ENCODE measurements around the gene NYAP2.

Gene NYAP2

GRCh38 chr2:225399504-225399903, at the start of gene NYAP2:
Gene NYAP2, plus strand, starts transcription at chr2:225399710. Its CDS starts 9,171 bp downstream, at chr2:225408881.
- no peak for DNase-seq

DNA sequence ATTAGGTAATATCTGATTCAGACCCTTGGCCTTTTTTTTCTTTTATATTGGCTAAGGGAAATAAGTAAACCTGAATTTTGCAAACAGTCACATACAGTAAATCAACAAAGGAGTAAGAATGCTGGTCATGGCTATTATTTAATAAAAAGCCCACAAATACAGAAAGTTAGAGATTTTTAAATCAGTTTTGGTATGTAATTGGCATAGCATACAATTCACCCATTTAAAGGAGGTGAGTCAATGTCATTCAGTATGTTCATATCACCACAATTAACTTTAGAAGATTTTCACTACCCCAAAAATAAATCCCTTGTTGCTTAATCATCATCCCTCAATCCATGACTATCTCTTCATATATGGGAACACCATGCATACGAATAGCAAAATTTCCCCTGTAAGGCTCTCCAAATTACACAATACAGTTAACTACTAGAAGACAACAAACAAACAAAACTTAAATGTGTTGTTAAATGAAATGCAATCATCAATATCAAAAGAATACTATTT, 45.9 kb upstream of the NYAP2 start:
- no peak for DNase-seq

- no peak for DNase-seq
Measured at GRCh38 chr2:225354281-225354774, 45.2 kb upstream of the NYAP2 start.

DNA sequence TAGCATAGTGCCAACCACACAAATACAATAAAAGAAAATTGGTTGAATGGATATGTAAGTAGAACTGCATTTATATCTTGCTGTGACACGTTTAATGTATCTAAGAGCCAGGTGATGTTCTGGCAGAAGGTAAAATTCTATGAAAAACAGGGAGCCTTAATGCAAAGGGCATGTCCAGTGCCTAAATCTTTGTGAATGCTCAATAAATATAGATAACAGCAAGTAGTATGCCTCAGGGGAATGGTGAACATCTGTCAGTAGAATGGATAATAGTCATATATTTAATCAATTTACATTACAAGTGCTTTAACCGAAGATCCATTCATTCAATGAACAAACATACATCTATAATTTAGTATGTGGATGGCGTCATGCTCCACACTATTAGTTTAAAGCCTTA, 43.7 kb upstream of the NYAP2 start:
- no peak for DNase-seq

DNA sequence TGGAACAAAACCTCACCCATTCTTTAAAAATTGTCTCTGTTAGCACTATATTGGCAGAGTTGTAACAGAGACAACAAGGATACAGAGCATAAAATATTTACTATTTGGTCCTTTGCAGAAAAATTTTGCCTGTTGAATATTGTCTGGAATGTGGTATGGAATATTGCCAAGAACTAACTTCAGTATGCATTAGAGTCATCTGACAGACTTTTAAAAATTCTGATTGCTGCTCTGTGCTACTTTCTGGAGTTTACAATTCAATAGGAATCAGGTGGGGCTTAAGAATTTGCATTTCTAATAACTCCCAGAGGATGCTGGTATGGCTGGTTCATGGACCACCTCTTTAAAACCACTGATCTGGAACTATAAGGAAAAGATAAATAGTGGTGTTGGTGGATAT, 32.8 kb upstream of the NYAP2 start:
- DNase-seq = no peak

DNA sequence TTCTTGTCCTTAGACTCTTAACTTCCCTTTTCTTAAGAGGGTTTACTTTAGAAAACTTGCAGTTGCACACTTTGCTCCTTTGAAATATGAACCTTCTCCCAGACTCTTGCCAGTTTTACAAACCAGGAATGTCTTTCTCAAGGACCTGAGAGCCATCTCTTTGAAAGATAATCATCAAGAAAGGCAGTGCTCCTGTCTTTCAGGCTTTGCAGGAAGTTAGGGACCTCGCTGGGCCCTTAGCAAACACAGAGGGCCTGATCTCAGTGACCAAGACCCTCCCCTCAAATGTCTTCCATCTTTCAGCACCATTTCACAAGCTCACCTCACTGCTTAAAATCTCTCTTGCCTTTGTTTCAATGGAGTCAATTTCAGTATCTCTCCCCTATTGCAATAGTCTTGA, 32.0 kb upstream of the NYAP2 start:
- DNase-seq = no peak

- no peak for DNase-seq
Measured at GRCh38 chr2:225378984-225379383, 20.5 kb upstream of the NYAP2 start.

DNA sequence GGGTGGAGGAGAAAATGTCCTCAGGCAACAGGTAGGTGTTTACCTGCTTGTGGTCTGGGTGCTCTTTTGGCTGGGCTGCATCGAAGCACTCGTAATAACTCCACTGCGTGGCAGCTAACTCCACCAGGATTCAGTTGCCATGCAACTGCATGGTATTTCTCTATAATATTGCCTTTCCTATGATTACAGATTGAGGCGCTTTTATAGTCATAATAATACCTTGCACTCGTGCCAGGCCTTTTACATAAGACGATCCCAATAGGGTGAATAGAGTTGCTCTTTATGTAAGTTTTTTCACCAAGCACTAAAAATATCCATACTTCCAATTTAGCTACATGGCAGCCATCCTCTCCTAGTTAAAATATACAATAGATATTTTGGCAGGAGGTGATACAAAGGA, 19.7 kb upstream of the NYAP2 start:
- no peak for DNase-seq

GRCh38 chr2:225381609-225382008, 17.9 kb upstream of the NYAP2 start:
- no peak for DNase-seq

- DNase-seq = no peak
Measured at GRCh38 chr2:225398372-225398771, 1.1 kb upstream of the NYAP2 start.

- no peak for DNase-seq
Measured at GRCh38 chr2:225400060-225400511, 576 bp downstream of the NYAP2 start.

DNA sequence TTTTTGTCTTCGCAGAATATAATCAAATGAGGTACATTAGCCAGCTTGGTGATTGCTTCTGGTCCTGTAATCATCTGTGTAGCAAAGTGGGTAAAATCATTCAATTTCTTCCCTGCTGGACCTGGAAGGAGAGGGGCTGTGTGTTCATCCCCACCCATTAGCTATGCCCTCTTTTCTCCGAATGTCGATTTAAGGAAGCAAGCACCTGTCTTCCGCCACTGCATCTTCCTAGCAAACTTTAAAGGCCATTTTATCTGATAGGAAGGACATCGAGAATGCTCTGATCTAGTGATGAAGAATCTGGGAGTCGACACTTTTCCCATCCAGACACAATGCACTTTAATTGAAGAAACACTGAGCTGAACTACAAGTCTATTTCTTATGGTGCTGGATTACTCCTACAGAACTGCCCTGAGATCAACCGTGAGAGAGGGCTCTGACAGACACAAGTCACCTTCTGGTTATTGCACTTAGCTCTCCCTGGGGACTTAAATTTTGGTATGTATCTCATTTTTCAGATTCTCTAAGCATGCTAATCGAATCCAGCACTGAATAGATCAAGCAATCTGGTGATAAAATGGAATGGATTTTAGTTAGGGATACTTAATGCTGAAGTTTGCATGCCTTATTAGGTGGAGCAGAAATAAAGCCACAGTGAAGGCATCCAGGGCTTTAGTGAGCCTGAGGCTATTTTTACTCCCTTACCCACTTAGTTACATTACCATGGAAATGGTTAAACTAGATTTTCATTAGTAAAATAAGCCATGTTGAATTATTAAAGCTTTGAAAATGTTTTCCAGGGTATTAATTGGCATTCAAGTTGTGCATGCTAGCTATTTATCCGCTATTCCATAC, 1.3 kb downstream of the NYAP2 start:
- DNase-seq = no peak

DNA sequence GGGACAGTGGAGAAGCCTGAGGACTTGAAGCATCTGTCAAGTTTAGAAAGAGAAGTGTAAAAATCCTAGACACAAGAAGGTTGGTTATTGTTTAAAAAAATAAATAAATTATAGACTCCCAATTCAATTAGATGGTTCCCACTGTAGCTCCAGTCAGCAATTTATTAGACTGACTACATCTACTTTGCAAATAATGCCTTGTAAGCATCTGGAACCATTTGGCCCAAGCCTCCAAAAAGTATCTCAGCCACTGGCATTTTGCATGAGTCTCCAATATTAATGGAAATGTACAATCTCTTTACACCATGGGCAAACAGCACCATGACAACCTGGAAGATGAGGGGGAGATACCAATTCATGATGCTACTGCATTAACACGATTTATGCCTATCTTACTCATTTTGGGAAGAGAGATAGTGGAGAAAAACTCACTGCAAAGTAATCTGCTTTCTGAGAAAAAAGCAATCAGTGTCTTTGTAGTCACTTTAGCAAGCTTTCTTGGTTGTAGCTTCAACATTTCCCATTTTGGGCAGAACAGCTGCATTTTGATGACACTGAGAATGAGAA, 2.8 kb downstream of the NYAP2 start:
- no peak for DNase-seq

GRCh38 chr2:225411452-225411851, 11.9 kb downstream of the NYAP2 start:
- DNase-seq = no peak

GRCh38 chr2:225413786-225414185, 14.3 kb downstream of the NYAP2 start:
- DNase-seq = no peak

DNA sequence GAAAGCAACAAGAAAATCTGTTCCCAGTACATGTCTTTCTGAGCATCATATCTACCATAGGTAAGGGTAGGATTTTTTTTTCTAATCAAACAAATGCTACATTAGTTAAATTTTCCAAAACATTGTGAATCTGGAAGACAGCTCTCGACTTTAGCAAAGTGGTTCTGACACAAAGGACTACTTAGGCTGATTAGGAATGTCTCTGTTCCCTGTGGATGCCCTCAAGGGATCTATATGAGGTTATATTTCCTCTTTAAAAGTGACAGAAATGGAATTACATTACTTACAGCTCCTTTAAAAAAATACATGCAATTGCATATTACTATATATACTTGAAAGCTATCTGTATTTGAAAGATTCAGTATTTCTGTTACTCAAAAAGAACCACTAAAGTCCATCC, 15.4 kb downstream of the NYAP2 start:
- DNase-seq = no peak

GRCh38 chr2:225415341-225415740, 15.8 kb downstream of the NYAP2 start:
- no peak for DNase-seq

- DNase-seq = no peak
Measured at GRCh38 chr2:225415792-225416191, 16.3 kb downstream of the NYAP2 start.

DNA sequence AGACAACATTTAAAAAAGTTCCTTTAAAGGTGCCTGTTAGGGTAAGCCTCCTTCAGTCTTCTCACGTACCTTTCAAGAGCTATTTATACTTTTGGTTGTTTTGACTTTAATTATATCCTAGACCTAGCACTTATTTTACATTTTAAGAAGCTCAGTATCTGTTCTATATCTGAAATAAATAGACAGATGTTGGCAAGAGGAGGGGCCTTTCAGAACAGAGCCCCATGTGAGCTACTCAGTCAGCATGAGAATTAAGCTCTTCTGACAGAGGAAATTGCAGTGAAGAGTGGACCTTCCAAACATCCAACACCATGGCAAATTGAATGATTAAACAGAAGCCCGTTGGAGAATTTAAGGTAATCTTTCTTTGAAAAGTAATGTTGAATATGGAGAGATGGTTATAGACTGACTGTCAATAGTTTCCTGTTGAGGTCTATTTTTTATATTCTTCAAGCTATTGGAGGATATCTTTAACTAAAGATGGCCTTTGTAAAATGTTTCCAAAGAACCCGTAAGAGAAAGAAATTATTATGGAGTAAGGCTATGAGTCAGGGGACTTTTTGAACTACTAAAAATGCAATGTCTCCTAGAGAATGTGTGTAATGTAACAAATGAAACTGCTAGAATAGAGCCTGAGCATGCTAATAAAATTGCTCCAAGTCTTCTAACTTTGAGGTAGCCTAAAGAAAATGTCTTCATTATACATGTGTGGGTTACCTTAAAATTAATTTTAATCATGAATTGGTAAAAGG, 17.3 kb downstream of the NYAP2 start:
- no peak for DNase-seq

DNA sequence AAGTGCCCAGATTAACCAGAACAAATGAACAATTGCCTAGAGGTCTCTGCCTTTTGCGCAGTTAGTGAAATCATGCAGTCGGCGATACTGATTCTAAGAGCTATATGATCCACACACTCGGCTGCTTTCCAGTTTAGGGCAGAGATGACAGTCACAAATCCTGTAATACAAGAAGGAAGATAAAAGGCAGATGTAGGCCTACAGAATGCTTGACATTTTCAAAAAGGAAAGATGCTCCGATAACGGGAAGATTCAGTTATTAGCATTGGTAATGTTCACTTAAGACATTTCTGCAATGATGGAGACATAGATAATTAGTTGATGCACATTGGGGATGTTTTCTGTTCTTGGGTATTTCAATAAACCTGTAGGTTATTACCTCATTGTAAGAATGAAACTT, 19.5 kb downstream of the NYAP2 start:
- no peak for DNase-seq

GRCh38 chr2:225422145-225422544, 22.6 kb downstream of the NYAP2 start:
- DNase-seq = no peak

GRCh38 chr2:225425284-225425683, 25.8 kb downstream of the NYAP2 start:
- DNase-seq = no peak

DNA sequence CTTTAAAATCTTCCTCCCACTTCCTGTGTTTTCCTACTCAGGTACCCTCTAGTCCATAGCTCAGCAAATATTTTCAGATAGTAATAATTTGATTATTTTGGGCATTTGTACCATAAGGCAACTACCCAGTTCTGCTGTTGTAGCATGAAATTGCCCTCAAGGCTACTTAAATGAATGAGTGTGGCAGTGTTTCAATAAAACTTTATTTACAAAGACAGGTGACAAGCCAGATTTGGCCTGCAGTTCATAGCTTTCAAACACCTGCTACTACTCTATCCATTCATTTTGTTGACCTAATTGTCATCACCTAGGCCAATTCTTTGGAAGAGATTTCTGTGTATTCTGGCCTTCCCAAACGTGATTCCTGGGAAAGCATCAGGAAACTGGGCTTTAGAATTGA, 28.9 kb downstream of the NYAP2 start:
- no peak for DNase-seq

- DNase-seq = no peak
Measured at GRCh38 chr2:225429717-225430116, 30.2 kb downstream of the NYAP2 start.

Measured in stimulated activated CD4-positive, alpha-beta T cell treated with anti-CD3 and anti-CD28 coated beads, Interleukin-1b, Interleukin-23, amount 100 ng/mL, for 48 hours (primary cell).